Transverse colon (tissue), 4 donors: ENCODE results near the gene MICAL2. TPM values are rescaled to one million over a fixed set of nuclear protein-coding genes. Genes with fewer than 3 reads are reported as not detected.
A peak's percentile ranks its signal among the peaks of the same experiment; 100 is the strongest.

ENCODE experiments used
- DNase-seq: peaks from one replicate; pipeline ENCODE4 v3.0.0-alpha.2; 2019
- H3K27ac ChIP-seq, 4 donors: fragments of 200-600 bp; sonication (generic); 2 replicates each; pipeline ENCODE4 v1.5.1; 2016 to 2018; ENCODE audit warnings: inconsistent platforms in 4 of 4
- H3K27me3 ChIP-seq: fragments of 200-600 bp; sonication (generic); 2 replicates; pipeline ENCODE4 v1.5.1; 2017; ENCODE audit warnings: inconsistent platforms
- H3K36me3 ChIP-seq, 4 donors: fragments of 200-600 bp; sonication (generic); 2 replicates each; pipeline ENCODE4 v1.5.1; 2017 to 2019; ENCODE audit warnings: inconsistent platforms in 4 of 4
- H3K4me1 ChIP-seq, 4 donors: fragments of 200-600 bp; sonication (generic); 2 replicates each; pipeline ENCODE4 v1.5.1; 2017 to 2020; ENCODE audit warnings: inconsistent platforms in 4 of 4
- H3K4me3 ChIP-seq, 4 donors: fragments of 200-600 bp; sonication (generic); 1 replicate in 1 of 4; 2 replicates in 3 of 4; pipeline versions ENCODE4 v1.5.1 to v1.6.1; 2017 to 2019; ENCODE audit warnings: inconsistent platforms in 4 of 4
- H3K9me3 ChIP-seq, 2 donors: fragments of 200-600 bp; sonication (generic); 2 replicates each; pipeline ENCODE4 v1.5.1; 2017 to 2019; ENCODE audit warnings: inconsistent platforms in 2 of 2
- CTCF ChIP-seq, 5 experiments: fragments of 200-600 bp in 3 of 5; fragments of 450-650 bp in 2 of 5; sonication (generic) in 3 of 5; IDR thresholded peaks; 1 replicate in 2 of 5; 2 replicates in 3 of 5; pipeline ENCODE4 v1.5.1; 2016 to 2017; ENCODE audit warnings: antibody characterized with exemption in 5 of 5, inconsistent platforms in 3 of 5, mild to moderate bottlenecking in 2 of 5, moderate library complexity in 1 of 5
- EP300 ChIP-seq: sonication (generic); formaldehyde crosslinking; IDR thresholded peaks from one replicate; pipeline ENCODE4 v1.6.1; 2017; ENCODE audit warnings: antibody characterized with exemption, low read depth
- POLR2A ChIP-seq: fragments of 450-650 bp; IDR thresholded peaks from one replicate; pipeline ENCODE4 v1.6.1; 2016; ENCODE audit warnings: antibody characterized with exemption, mild to moderate bottlenecking, moderate library complexity
- POLR2AphosphoS5 ChIP-seq, 3 donors: sonication (generic); formaldehyde crosslinking; IDR thresholded peaks; one replicate each; pipeline ENCODE4 v1.6.1; 2016; ENCODE audit warnings: antibody characterized with exemption in 3 of 3
- WGBS, 2 donors: methylation state at CpG; one replicate each; pipeline ENCODE4 v1.1.5; 2018; ENCODE audit warnings: low coverage in 1 of 2; 5-methylcytosine and 5-hydroxymethylcytosine counted together
- in situ Hi-C, 4 donors: fragments of 200-750 bp; cut with MboI; loops; one replicate each; pipeline versions ENCODE4 v1.15.0 to v1.15.1; 2017; ENCODE audit warnings: low sequenced_read_pairs in 3 of 4, low pct_ligation_motif_present in 1 of 4, low pct_unique_long_range_greater_than_20kb in 1 of 4
- intact Hi-C: fragments of 100-400 bp; cut with DNase I; formaldehyde crosslinking; loops from one replicate; pipeline ENCODE4 v1.15.1; 2023; ENCODE audit warnings: low total_unique reads
- total RNA-seq, 4 donors: library from RNA; depleted of rRNA; stranded (reverse); fragments of >200 nt; gene quantifications; one replicate each; pipeline ENCODE4 v1.1.0, GENCODE V29; 2016

MICAL2 gene
- total RNA-seq, 4 donors from 2014 or later, result 309 to 483 (median 316) TPM

GRCh38 chr11:12213883-12214282 is 103.5 kb downstream of the MICAL2 start:
- no peak overlapping the region for H3K4me3 ChIP-seq
- intact Hi-C loops, result no loop called here
- TF ChIP-seq CTCF (IDR thresholded peaks at IDR 0.05) (no peak), POLR2A (no peak), EP300 (no peak), POLR2AphosphoS5 (IDR thresholded peaks at IDR 0.05) (no peak)
- peak overlapping the region in 2 of 4 donors; percentile 7 to 18 for H3K27ac ChIP-seq
- no peak for DNase-seq
- 66 to 69% methylated on average over 4 to 5 of the region's 5 CpGs for WGBS, 2 donors
- in situ Hi-C loops, result no loop called here
- H3K9me3 ChIP-seq, result no peaks in the 10 kb centered on the region
- peaks cover 0 to 10% (median 2%) of the 10 kb centered on the region in 4 donors for H3K36me3 ChIP-seq
- no peaks in the 10 kb centered on the region for H3K27me3 ChIP-seq
- peaks cover 6 to 27% (median 20%) of the 10 kb centered on the region in 4 donors for H3K4me1 ChIP-seq

- Histone ChIP-seq H3K9me3 (no peaks in the 10 kb centered on the region), H3K36me3 (peaks cover 0 to 10% (median under 1%) of the 10 kb centered on the region in 4 donors), H3K27ac (no peak overlapping the region), H3K4me1 (peaks cover 10 to 30% (median 26%) of the 10 kb centered on the region in 4 donors), H3K27me3 (no peaks in the 10 kb centered on the region), H3K4me3 (no peak overlapping the region)
- intact Hi-C loops (no loop called here), in situ Hi-C loops (no loop called here)
- TF ChIP-seq POLR2AphosphoS5 (IDR thresholded peaks at IDR 0.05) (no peak), EP300 (no peak), POLR2A (no peak), CTCF (IDR thresholded peaks at IDR 0.05) (no peak)
- no peak for DNase-seq
Observed at GRCh38 chr11:12214751-12215150, 104.4 kb downstream of the MICAL2 start.

GRCh38 chr11:12215181-12215593 is 104.8 kb downstream of the MICAL2 start:
- TF ChIP-seq EP300 (no peak), POLR2AphosphoS5 (IDR thresholded peaks at IDR 0.05) (no peak), CTCF (IDR thresholded peaks at IDR 0.05) (no peak), POLR2A (no peak)
- no peak overlapping the region for H3K4me3 ChIP-seq
- H3K27me3 ChIP-seq, result no peaks in the 10 kb centered on the region
- peaks cover 14 to 31% (median 28%) of the 10 kb centered on the region in 4 donors for H3K4me1 ChIP-seq
- peaks cover 0 to 10% (median under 1%) of the 10 kb centered on the region in 4 donors for H3K36me3 ChIP-seq
- WGBS, 2 donors, result 60 to 65% methylated on average over 1 to 9 of the region's 9 CpGs
- no peak overlapping the region for H3K27ac ChIP-seq
- no peak for DNase-seq
- intact Hi-C loops, result no loop called here
- in situ Hi-C loops, result no loop called here
- no peaks in the 10 kb centered on the region for H3K9me3 ChIP-seq

GRCh38 chr11:12216041-12216451 is 105.7 kb downstream of the MICAL2 start:
- no peaks in the 10 kb centered on the region for H3K27me3 ChIP-seq
- H3K9me3 ChIP-seq, result no peaks in the 10 kb centered on the region
- no peak overlapping the region for H3K4me3 ChIP-seq
- H3K4me1 ChIP-seq, result peaks cover 16 to 39% (median 33%) of the 10 kb centered on the region in 4 donors
- H3K36me3 ChIP-seq, result peaks cover 0 to 10% (median under 1%) of the 10 kb centered on the region in 4 donors
- no peak for TF ChIP-seq EP300
- TF ChIP-seq POLR2A, result no peak
- TF ChIP-seq CTCF (IDR thresholded peaks at IDR 0.05), result no peak
- no peak for TF ChIP-seq POLR2AphosphoS5 (IDR thresholded peaks at IDR 0.05)
- 61 to 67% methylated on average over 6 to 10 of the region's 10 CpGs for WGBS, 2 donors
- no peak for DNase-seq
- in situ Hi-C loops (no loop called here), intact Hi-C loops (no loop called here)
- H3K27ac ChIP-seq, result peak overlapping the region in 2 of 4 donors; percentile 18 to 38
